Testis (tissue), 3 donors: ENCODE results near the gene RAMAC. TPM values are rescaled to one million over a fixed set of nuclear protein-coding genes. Genes with fewer than 3 reads are reported as not detected.
"Not testable (repeated sequence)": the region's sequence is repeated elsewhere in the genome, so short reads cannot be mapped to it uniquely, and the experiment has no call there.

Source experiments
- DNase-seq: peaks from one replicate; pipeline ENCODE4 v3.0.0-alpha.2; 2019
- H3K27ac ChIP-seq, 2 donors: fragments of 200-600 bp; sonication (generic); one replicate each; pipeline ENCODE4 v1.5.1; 2019
- H3K27me3 ChIP-seq: fragments of 200-600 bp; sonication (generic); one replicate; pipeline ENCODE4 v1.5.1; 2019
- H3K36me3 ChIP-seq: fragments of 200-600 bp; sonication (generic); one replicate; pipeline ENCODE4 v1.5.1; 2017; ENCODE audit warnings: low read depth; ENCODE audit errors: missing control alignments
- H3K4me1 ChIP-seq: fragments of 200-600 bp; sonication (generic); one replicate; pipeline ENCODE4 v1.5.1; 2019
- H3K4me3 ChIP-seq, 2 donors: fragments of 200-600 bp; sonication (generic); one replicate each; pipeline ENCODE4 v1.5.1; 2017 to 2019
- H3K9me3 ChIP-seq: fragments of 200-600 bp; sonication (generic); one replicate; pipeline ENCODE4 v1.5.1; 2017
- POLR2A ChIP-seq: fragments of 450-650 bp; IDR thresholded peaks from one replicate; pipeline ENCODE4 v1.6.1; 2017; ENCODE audit warnings: antibody characterized with exemption, mild to moderate bottlenecking, moderate library complexity
- WGBS, 2 donors: methylation state at CpG; one replicate each; pipeline ENCODE4 v1.1.5; 2018; 5-methylcytosine and 5-hydroxymethylcytosine counted together
- intact Hi-C: fragments of 100-400 bp; cut with DNase I; formaldehyde crosslinking; loops from one replicate; pipeline ENCODE4 v1.15.1; 2023; ENCODE audit warnings: low total_unique reads
- polyA plus RNA-seq: library from polyadenylated mRNA; stranded (reverse); fragments of 350-450 nt; fragmentation: Illumina TruSeq; extraction: RNeasy Lipid Tissue Mini Kit (QIAGEN cat#74804); gene quantifications from one replicate; pipeline ENCODE4 v1.2.3, GENCODE V29; 2014; ENCODE audit warnings: low read depth, low replicate concordance; ENCODE audit not compliant: insufficient read depth
- total RNA-seq, 2 donors: library from RNA; depleted of rRNA; stranded (reverse); fragments of >200 nt; gene quantifications; one replicate each; pipeline ENCODE4 v1.2.3, GENCODE V29; 2016
- TF ChIP-seq, protein P1 (sequence below), 3 experiments: fragments of 450-650 bp in 2 of 3; fragments of 200-600 bp in 1 of 3; sonication (generic) in 1 of 3; IDR thresholded peaks; one replicate each; pipeline ENCODE4 v1.5.1; 2016 to 2019; ENCODE audit warnings: antibody characterized with exemption in 3 of 3, mild to moderate bottlenecking in 2 of 3, moderate library complexity in 1 of 3

The RAMAC gene
- total and polyA plus RNA-seq, 3 donors from 2014 or later = 21.2 to 33.5 (median 26.9) TPM

DNA sequence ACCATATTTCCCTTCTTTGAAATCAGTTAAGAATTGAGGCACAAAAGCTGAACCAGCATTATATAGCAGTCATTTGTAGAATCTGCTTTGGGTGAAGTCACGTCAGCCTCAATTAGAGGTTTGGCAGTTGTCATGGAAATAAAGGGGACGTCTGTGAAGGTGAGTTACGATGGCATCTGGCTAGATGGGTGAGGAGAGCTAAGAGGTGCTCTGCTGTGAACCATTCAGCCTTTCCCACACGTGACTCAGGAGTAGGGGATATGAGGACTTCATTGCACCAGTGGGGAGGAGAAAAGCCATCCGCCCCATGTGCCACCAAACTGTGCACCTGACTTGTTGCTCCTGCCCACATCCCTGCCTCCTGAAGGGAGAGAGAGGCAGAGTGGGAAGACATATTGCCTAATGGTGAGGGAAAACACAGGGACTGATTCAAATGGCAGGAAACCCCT lies 28.2 kb downstream of the RAMAC start:
- DNase-seq = no peak
- Histone ChIP-seq H3K27ac (no peak overlapping the region), H3K36me3 (no peaks in the 10 kb centered on the region), H3K4me3 (no peak overlapping the region), H3K9me3 (no peaks in the 10 kb centered on the region), H3K27me3 (no peaks in the 10 kb centered on the region), H3K4me1 (peaks cover 14% of the 10 kb centered on the region)
- TF ChIP-seq, protein P1, sequence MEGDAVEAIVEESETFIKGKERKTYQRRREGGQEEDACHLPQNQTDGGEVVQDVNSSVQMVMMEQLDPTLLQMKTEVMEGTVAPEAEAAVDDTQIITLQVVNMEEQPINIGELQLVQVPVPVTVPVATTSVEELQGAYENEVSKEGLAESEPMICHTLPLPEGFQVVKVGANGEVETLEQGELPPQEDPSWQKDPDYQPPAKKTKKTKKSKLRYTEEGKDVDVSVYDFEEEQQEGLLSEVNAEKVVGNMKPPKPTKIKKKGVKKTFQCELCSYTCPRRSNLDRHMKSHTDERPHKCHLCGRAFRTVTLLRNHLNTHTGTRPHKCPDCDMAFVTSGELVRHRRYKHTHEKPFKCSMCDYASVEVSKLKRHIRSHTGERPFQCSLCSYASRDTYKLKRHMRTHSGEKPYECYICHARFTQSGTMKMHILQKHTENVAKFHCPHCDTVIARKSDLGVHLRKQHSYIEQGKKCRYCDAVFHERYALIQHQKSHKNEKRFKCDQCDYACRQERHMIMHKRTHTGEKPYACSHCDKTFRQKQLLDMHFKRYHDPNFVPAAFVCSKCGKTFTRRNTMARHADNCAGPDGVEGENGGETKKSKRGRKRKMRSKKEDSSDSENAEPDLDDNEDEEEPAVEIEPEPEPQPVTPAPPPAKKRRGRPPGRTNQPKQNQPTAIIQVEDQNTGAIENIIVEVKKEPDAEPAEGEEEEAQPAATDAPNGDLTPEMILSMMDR (IDR thresholded peaks at IDR 0.05) = no peak
- TF ChIP-seq POLR2A = no peak
- intact Hi-C loops = no loop called here
- WGBS, 2 donors = 73% methylated on average over 5 of the region's 5 CpGs

GRCh38 chr15:83015361-83015760 lies 29.4 kb downstream of the RAMAC start:
- DNase-seq = no peak
- intact Hi-C loops = no loop called here
- no peak overlapping the region for H3K4me3 ChIP-seq
- WGBS, 2 donors = 78 to 83% methylated on average over 4 of the region's 4 CpGs
- no peaks in the 10 kb centered on the region for H3K9me3 ChIP-seq
- no peaks in the 10 kb centered on the region for H3K36me3 ChIP-seq
- H3K27me3 ChIP-seq = no peaks in the 10 kb centered on the region
- peaks cover 10% of the 10 kb centered on the region for H3K4me1 ChIP-seq
- no peak for TF ChIP-seq POLR2A
- TF ChIP-seq, protein P1 (IDR thresholded peaks at IDR 0.05) = no peak
- H3K27ac ChIP-seq = no peak overlapping the region

- intact Hi-C loops = no loop called here
- no peaks in the 10 kb centered on the region for H3K9me3 ChIP-seq
- H3K4me1 ChIP-seq = peaks cover 4% of the 10 kb centered on the region
- TF ChIP-seq POLR2A = no peak
- TF ChIP-seq, protein P1 (IDR thresholded peaks at IDR 0.05) = no peak
- H3K27me3 ChIP-seq = no peaks in the 10 kb centered on the region
- no peak overlapping the region for H3K4me3 ChIP-seq
- WGBS, 2 donors = 89 to 90% methylated on average over 5 of the region's 5 CpGs
- DNase-seq = no peak
- H3K36me3 ChIP-seq = no peaks in the 10 kb centered on the region
- no peak overlapping the region for H3K27ac ChIP-seq
Observed at GRCh38 chr15:83016906-83017305, 30.9 kb downstream of the RAMAC start.

DNA sequence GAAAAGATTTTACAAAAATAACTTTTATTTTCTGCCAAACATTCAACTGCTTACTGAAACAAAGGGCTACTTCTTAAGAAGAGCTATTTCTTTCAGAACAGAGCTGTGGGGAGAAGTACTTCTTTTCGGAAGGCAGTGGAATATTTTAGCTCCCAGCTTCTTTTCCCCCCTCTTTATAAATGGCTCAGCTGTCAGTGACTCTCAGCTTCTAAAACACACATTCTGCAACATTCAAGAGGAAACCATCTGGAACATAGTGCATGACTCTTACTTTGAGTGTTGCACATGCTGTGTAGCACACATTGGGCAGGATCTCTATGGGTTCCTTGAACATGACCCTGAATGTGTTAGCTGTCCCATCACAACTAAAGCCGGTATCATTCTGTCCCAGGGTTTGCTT lies 32.4 kb downstream of the RAMAC start:
- Histone ChIP-seq H3K27me3 (no peaks in the 10 kb centered on the region), H3K36me3 (no peaks in the 10 kb centered on the region), H3K4me3 (no peak overlapping the region), H3K27ac (no peak overlapping the region), H3K4me1 (no peaks in the 10 kb centered on the region), H3K9me3 (no peaks in the 10 kb centered on the region)
- 85 to 88% methylated on average over 2 of the region's 2 CpGs for WGBS, 2 donors
- no peak for DNase-seq
- intact Hi-C loops = no loop called here
- no peak for TF ChIP-seq POLR2A
- TF ChIP-seq, protein P1 (IDR thresholded peaks at IDR 0.05) = no peak

GRCh38 chr15:83030021-83030420 lies 44.0 kb downstream of the RAMAC start:
- no peaks in the 10 kb centered on the region for H3K4me1 ChIP-seq
- no peak overlapping the region for H3K4me3 ChIP-seq
- DNase-seq = no peak
- 95 to 96% methylated on average over 8 of the region's 8 CpGs for WGBS, 2 donors
- H3K9me3 ChIP-seq = no peaks in the 10 kb centered on the region
- TF ChIP-seq POLR2A = no peak
- TF ChIP-seq, protein P1 (IDR thresholded peaks at IDR 0.05) = no peak
- H3K27ac ChIP-seq = no peak overlapping the region
- intact Hi-C loops = no loop called here
- H3K36me3 ChIP-seq = no peaks in the 10 kb centered on the region
- H3K27me3 ChIP-seq = no peaks in the 10 kb centered on the region

DNA sequence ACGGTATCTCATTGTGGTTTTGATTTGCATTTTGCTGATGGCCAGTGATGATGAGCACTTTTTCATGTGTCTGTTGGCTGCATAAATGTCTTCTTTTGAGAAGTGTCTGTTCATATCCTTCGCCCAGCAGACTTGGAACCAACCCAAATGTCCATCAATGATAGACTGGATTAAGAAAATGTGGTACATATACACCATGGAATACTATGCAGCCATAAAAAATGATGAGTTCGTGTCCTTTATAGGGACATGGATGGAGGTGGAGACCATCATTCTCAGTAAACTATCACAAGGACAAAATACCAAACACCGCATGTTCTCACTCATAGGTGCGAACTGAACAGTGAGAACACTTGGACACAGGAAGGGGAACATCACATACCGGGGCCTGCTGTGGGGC lies 45.2 kb downstream of the RAMAC start:
- H3K9me3 ChIP-seq, H3K27me3 ChIP-seq, H3K36me3 ChIP-seq, DNase-seq, H3K4me1 ChIP-seq, H3K27ac ChIP-seq, H3K4me3 ChIP-seq, intact Hi-C loops: not testable (repeated sequence)
- WGBS, 2 donors = 96 to 99% methylated on average over 6 of the region's 6 CpGs
